ENCODE data around the gene PNCK. TPM values are rescaled to one million over a fixed set of nuclear protein-coding genes. Genes with fewer than 3 reads are reported as not detected.

The PNCK gene
- total RNA-seq, 1 donor from 2014 or later = 1.6 TPM

DNA sequence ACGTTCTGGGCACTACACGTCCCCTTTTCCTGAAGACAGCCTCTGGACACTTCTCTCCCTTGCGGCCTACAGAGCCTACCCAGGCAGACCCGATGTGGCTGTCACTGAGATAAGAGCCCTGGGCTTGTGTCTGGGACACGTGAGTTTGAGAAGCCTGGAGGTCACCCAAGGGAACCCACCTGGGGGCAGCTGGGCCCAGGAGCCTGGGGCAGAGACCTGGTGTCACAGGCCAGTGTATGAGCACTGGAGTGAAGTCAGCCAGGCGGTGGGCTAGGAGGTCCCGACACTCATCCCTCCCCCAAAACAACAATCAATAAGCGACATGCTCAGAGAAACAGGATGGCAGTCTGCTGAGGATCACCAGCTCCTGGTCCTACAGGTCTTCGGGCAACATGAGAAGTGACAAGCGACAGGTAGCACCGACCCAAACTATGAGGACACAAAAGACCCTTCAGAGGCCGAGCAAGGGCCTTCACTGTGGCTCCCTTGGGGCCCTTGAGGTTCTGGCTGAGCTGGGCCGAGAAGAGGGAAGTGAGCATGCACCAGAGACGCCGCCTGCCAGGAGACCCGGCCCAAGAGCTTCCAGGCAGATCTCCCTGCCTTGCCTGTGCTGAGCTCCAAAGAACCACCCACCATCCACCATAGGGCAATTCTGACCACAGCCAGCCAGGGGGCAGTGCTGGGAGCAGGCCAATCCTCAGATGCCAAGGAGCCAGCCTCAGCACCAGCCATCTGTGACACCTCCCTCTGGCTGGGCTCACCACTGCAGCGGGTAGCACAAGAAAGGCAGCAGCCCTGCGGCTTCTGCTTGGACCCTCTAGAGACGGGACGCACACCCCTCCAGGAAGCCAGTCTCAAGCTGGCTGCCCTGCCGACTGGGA, 37.6 kb downstream of the PNCK start:
- H3K36me3 ChIP-seq (ENCODE audit: control insufficient read depth, insufficient read depth, low read length) = no peaks in the 10 kb centered on the region
- TF ChIP-seq, protein P1, sequence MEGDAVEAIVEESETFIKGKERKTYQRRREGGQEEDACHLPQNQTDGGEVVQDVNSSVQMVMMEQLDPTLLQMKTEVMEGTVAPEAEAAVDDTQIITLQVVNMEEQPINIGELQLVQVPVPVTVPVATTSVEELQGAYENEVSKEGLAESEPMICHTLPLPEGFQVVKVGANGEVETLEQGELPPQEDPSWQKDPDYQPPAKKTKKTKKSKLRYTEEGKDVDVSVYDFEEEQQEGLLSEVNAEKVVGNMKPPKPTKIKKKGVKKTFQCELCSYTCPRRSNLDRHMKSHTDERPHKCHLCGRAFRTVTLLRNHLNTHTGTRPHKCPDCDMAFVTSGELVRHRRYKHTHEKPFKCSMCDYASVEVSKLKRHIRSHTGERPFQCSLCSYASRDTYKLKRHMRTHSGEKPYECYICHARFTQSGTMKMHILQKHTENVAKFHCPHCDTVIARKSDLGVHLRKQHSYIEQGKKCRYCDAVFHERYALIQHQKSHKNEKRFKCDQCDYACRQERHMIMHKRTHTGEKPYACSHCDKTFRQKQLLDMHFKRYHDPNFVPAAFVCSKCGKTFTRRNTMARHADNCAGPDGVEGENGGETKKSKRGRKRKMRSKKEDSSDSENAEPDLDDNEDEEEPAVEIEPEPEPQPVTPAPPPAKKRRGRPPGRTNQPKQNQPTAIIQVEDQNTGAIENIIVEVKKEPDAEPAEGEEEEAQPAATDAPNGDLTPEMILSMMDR (IDR thresholded peaks at IDR 0.05; ENCODE audit: insufficient read depth, low read length, poor library complexity, severe bottlenecking) = peak; percentile 59
- no peak for DNase-seq (ENCODE audit: low read depth)
- H3K27me3 ChIP-seq (ENCODE audit: control insufficient read depth, insufficient read depth, low read length) = peaks cover 20% of the 10 kb centered on the region
- H3K4me3 ChIP-seq (ENCODE audit: low read depth, low read length) = no peak overlapping the region

DNA sequence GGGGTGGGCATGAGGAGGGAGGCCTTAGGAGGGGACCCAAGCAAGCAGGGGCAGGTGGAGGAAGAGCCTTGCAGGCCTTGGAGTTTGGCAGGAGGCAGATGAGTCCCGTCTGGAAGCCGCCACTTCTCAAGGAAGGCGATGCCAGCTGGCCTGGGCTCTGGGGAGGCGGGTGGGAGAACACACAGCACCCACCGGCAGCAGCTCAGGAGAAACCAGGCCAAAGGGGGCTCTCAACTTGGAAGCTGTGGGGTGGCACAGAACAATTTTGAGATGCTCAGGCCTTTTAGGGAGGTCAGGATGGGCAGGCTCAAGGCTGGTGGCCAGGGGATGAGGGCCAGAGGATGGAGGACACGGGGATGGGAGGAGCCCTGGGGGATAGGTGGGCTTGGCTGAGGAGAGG, 38.2 kb downstream of the PNCK start:
- Histone ChIP-seq H3K36me3 (ENCODE audit: control insufficient read depth, insufficient read depth, low read length) (no peaks in the 10 kb centered on the region), H3K4me3 (ENCODE audit: low read depth, low read length) (no peak overlapping the region), H3K27me3 (ENCODE audit: control insufficient read depth, insufficient read depth, low read length) (peaks cover 16% of the 10 kb centered on the region)
- DNase-seq (ENCODE audit: low read depth) = no peak
- TF ChIP-seq, protein P1 (IDR thresholded peaks at IDR 0.05; ENCODE audit: insufficient read depth, low read length, poor library complexity, severe bottlenecking) = no peak

DNA sequence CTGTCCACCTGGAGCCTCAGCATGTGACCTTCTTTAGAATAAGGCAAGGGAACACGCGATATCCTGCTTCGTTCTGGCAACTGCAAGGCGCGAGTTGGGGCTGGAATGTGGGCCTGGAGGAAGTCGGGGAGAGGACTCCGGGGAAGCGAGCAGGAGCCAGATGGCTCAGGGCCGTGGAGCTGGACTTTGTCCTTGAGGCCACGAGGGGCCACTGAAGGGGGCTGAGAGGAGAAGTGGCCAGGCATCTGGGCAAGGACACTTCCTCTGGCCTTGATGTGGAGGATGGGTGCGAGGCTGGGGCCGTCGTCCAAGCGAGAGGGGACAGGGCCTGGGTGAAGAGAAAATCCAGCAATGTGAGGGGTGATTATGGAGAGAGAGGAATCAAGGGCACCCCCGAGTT, 38.8 kb downstream of the PNCK start:
- Histone ChIP-seq H3K36me3 (ENCODE audit: control insufficient read depth, insufficient read depth, low read length) (no peaks in the 10 kb centered on the region), H3K27me3 (ENCODE audit: control insufficient read depth, insufficient read depth, low read length) (peaks cover 16% of the 10 kb centered on the region), H3K4me3 (ENCODE audit: low read depth, low read length) (no peak overlapping the region)
- TF ChIP-seq, protein P1 (IDR thresholded peaks at IDR 0.05; ENCODE audit: insufficient read depth, low read length, poor library complexity, severe bottlenecking) = no peak
- no peak for DNase-seq (ENCODE audit: low read depth)

DNA sequence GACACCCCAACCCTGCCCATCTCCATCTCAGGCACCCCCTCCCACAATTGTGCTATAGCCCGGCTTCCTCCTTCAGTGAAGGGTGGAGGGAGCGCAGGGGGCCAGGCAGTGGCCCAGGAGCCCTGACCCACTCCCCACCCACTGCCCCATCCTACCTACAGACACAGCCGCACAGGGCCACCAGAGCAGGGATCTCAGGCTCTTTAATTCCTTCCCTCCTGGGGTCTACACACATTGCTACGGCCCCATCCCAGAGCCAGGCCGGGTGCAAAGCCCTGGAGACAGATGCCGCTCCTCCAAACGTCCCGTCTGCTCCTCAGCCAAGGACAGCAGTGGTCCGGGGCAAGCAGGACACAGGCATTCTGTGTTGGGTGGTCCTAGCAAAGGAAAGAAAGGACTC, 39.4 kb downstream of the PNCK start:
- Histone ChIP-seq H3K27me3 (ENCODE audit: control insufficient read depth, insufficient read depth, low read length) (peaks cover 14% of the 10 kb centered on the region), H3K4me3 (ENCODE audit: low read depth, low read length) (no peak overlapping the region), H3K36me3 (ENCODE audit: control insufficient read depth, insufficient read depth, low read length) (no peaks in the 10 kb centered on the region)
- TF ChIP-seq, protein P1 (IDR thresholded peaks at IDR 0.05; ENCODE audit: insufficient read depth, low read length, poor library complexity, severe bottlenecking) = no peak
- no peak for DNase-seq (ENCODE audit: low read depth)

DNA sequence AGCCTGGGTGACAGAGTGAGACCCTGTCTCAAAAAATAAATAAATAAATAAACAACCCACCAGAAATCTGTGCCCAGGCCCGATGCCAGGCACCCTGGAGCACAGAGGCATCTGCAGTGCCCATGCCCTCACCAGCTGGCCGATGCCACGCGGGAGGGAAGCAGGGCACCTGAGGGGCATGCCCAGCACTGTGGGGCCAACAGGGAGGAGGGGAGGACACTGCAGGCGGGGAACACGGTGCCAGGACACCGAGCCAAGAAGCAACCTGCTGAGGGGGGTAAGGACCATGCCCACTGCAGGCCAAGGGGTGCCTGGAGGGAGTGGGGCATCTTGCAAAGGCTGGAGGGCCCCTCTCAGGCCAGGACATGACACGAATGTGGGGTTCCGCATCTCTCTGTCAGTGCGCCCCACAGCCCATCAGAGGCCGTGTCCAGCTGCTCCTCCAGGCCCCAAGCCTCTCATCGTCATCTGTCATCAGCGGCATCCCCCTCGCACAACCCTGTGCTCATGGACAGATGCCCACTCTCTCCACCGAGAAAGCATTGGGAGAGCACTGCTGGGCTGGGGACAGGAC, 39.9 kb downstream of the PNCK start:
- Histone ChIP-seq H3K4me3 (ENCODE audit: low read depth, low read length) (no peak overlapping the region), H3K27me3 (ENCODE audit: control insufficient read depth, insufficient read depth, low read length) (peaks cover 16% of the 10 kb centered on the region), H3K36me3 (ENCODE audit: control insufficient read depth, insufficient read depth, low read length) (no peaks in the 10 kb centered on the region)
- TF ChIP-seq, protein P1 (IDR thresholded peaks at IDR 0.05; ENCODE audit: insufficient read depth, low read length, poor library complexity, severe bottlenecking) = no peak
- no peak for DNase-seq (ENCODE audit: low read depth)

Measured in kidney epithelial cell (primary cell).